WTC11 (cell line): ENCODE measurements around the gene COQ9. TPM values are rescaled to one million over a fixed set of nuclear protein-coding genes. Genes with fewer than 3 reads are reported as not detected.

Experiments used
- ATAC-seq: fragments of 200-7000 bp; cut with Tn5 transposase; 2 replicates; pipeline ENCODE4 v1.10.0; 2021; ENCODE audit warnings: mild to moderate bottlenecking, moderate library complexity
- CTCF ChIA-PET: fragments of 300-600 bp; sonication (Branson Sonifier 250); formaldehyde crosslinking; loops from one replicate; lab custom pipeline; 2021; ENCODE audit warnings: antibody characterized with exemption; lab: Charles Lee
- POLR2A ChIA-PET: fragments of 350-600 bp; sonication (Branson Sonifier 250); formaldehyde crosslinking; loops from one replicate; lab custom pipeline; 2021; ENCODE audit warnings: antibody characterized with exemption; lab: Charles Lee
- DNase-seq: peaks from one replicate; pipeline ENCODE4 v3.0.0; 2021; ENCODE audit warnings: low spot score
- H3K27ac Mint-ChIP-seq: 2 replicates; pipeline ENCODE4 v1.8.0; 2021; ENCODE audit warnings: mixed read lengths
- H3K27me3 Mint-ChIP-seq: 2 replicates; pipeline ENCODE4 v1.8.0; 2021; ENCODE audit warnings: low read depth, mild to moderate bottlenecking, moderate library complexity, mixed read lengths
- H3K36me3 Mint-ChIP-seq: 2 replicates; pipeline ENCODE4 v1.8.0; 2021; ENCODE audit warnings: mixed read lengths
- H3K4me1 Mint-ChIP-seq: 2 replicates; pipeline ENCODE4 v1.8.0; 2022; ENCODE audit warnings: mixed read lengths
- H3K4me3 Mint-ChIP-seq: 2 replicates; pipeline ENCODE4 v1.8.0; 2021; ENCODE audit warnings: mild to moderate bottlenecking, moderate library complexity, mixed read lengths
- H3K9me3 Mint-ChIP-seq: 2 replicates; pipeline ENCODE4 v1.8.0; 2021; ENCODE audit warnings: mixed read lengths
- ATF1 ChIP-seq: sonication (generic); formaldehyde crosslinking; IDR thresholded peaks from 2 replicates; pipeline ENCODE4 v1.8.1; 2023; ENCODE audit warnings: mild to moderate bottlenecking, moderate library complexity, missing genetic modification reagents
- CREM ChIP-seq: sonication (generic); formaldehyde crosslinking; IDR thresholded peaks from 2 replicates; pipeline ENCODE4 v1.8.1; 2022; ENCODE audit warnings: mild to moderate bottlenecking, missing genetic modification reagents, moderate library complexity
- ERG ChIP-seq: fragments of 250-450 bp; sonication (Bioruptor Pico); IDR thresholded peaks from 2 replicates; pipeline ENCODE4 v1.8.0; 2021; ENCODE audit warnings: mild to moderate bottlenecking
- FOXP1 ChIP-seq: sonication (generic); formaldehyde crosslinking; IDR thresholded peaks from 2 replicates; pipeline ENCODE4 v1.8.0; 2022; ENCODE audit warnings: missing genetic modification reagents, mild to moderate bottlenecking, moderate library complexity, borderline replicate concordance
- GRHL2 ChIP-seq: fragments of 250-450 bp; sonication (Bioruptor Pico); IDR thresholded peaks from 2 replicates; pipeline ENCODE4 v1.8.0; 2022; ENCODE audit warnings: mild to moderate bottlenecking, moderate library complexity; ENCODE audit not compliant: insufficient replicate concordance, severe bottlenecking
- HMGA2 ChIP-seq: fragments of 250-450 bp; sonication (Bioruptor Pico); IDR thresholded peaks from 2 replicates; pipeline ENCODE4 v1.4.0; 2021; ENCODE audit warnings: mild to moderate bottlenecking, moderate library complexity
- NFYB ChIP-seq: sonication (generic); formaldehyde crosslinking; conservative IDR thresholded peaks from 2 replicates; pipeline ENCODE4 v1.8.0; 2022; ENCODE audit warnings: low read depth, missing genetic modification reagents
- OVOL2 ChIP-seq: fragments of 250-450 bp; sonication (Bioruptor Pico); IDR thresholded peaks from 2 replicates; pipeline ENCODE4 v1.9.0; 2021; ENCODE audit warnings: mild to moderate bottlenecking, borderline replicate concordance
- RELA ChIP-seq: sonication (generic); formaldehyde crosslinking; IDR thresholded peaks from 2 replicates; pipeline ENCODE4 v1.8.1; 2022; ENCODE audit warnings: missing genetic modification reagents, mild to moderate bottlenecking, borderline replicate concordance
- SMAD4 ChIP-seq: sonication (generic); formaldehyde crosslinking; IDR thresholded peaks from 2 replicates; pipeline ENCODE4 v1.8.0; 2022; ENCODE audit warnings: mild to moderate bottlenecking, missing genetic modification reagents
- TEAD1 ChIP-seq: sonication (generic); formaldehyde crosslinking; IDR thresholded peaks from 2 replicates; pipeline ENCODE4 v1.8.0; 2022; ENCODE audit warnings: mild to moderate bottlenecking, missing genetic modification reagents
- TEAD4 ChIP-seq: sonication (generic); formaldehyde crosslinking; IDR thresholded peaks from 2 replicates; pipeline ENCODE4 v1.8.0; 2022; ENCODE audit warnings: mild to moderate bottlenecking, missing genetic modification reagents
- USF1 ChIP-seq: sonication (generic); formaldehyde crosslinking; IDR thresholded peaks from 2 replicates; pipeline ENCODE4 v1.8.0; 2022; ENCODE audit warnings: mild to moderate bottlenecking, missing genetic modification reagents
- ZNF138 ChIP-seq: sonication (generic); formaldehyde crosslinking; conservative IDR thresholded peaks from 2 replicates; pipeline ENCODE4 v1.8.1; 2022; ENCODE audit warnings: mild to moderate bottlenecking, moderate library complexity, missing genetic modification reagents
- ZNF219 ChIP-seq: sonication (generic); formaldehyde crosslinking; IDR thresholded peaks from 2 replicates; pipeline ENCODE4 v1.8.0; 2023; ENCODE audit warnings: missing genetic modification reagents, mild to moderate bottlenecking, borderline replicate concordance
- ZNF232 ChIP-seq: sonication (generic); formaldehyde crosslinking; IDR thresholded peaks from 2 replicates; pipeline ENCODE4 v1.8.0; 2022; ENCODE audit warnings: mild to moderate bottlenecking, missing genetic modification reagents
- ZNF317 ChIP-seq: sonication (generic); formaldehyde crosslinking; IDR thresholded peaks from 2 replicates; pipeline ENCODE4 v1.8.1; 2023; ENCODE audit warnings: low read depth, mild to moderate bottlenecking, moderate library complexity, missing genetic modification reagents, borderline replicate concordance
- total RNA-seq: library from RNA; stranded (reverse); gene quantifications from 3 replicates; pipeline ENCODE4 v1.2.3, GENCODE V29; 2021
- TF ChIP-seq, protein P1 (sequence below): sonication (generic); formaldehyde crosslinking; IDR thresholded peaks from 2 replicates; pipeline ENCODE4 v1.8.0; 2022; ENCODE audit warnings: mild to moderate bottlenecking, missing genetic modification reagents
- TF ChIP-seq, protein P2 (sequence below): sonication (generic); formaldehyde crosslinking; conservative IDR thresholded peaks from 2 replicates; pipeline ENCODE4 v1.8.1; 2023; ENCODE audit warnings: mild to moderate bottlenecking, low read depth, missing genetic modification reagents, moderate library complexity
- TF ChIP-seq, protein P3 (sequence below): sonication (generic); formaldehyde crosslinking; conservative IDR thresholded peaks from 2 replicates; pipeline ENCODE4 v1.8.1; 2022; ENCODE audit warnings: mild to moderate bottlenecking, missing genetic modification reagents

The COQ9 gene
- total RNA-seq, 1 experiment from 2014 or later = 39.2 TPM

- no peak for TF ChIP-seq TEAD4 (CRISPR knock-in tag)
Observed at GRCh38 chr16:57469046-57469445, 21.8 kb downstream of the COQ9 start (continued).

- peaks cover 34% of the 10 kb centered on the region for H3K4me1 Mint-ChIP-seq
- POLR2A ChIA-PET = interaction anchor here (0.5 to 1.1 kb wide), 2 partner anchors 23 to 37 kb away, joined by 3 read pairs; partner anchors contain the start of genes CIAPIN1 and COQ9
Observed at GRCh38 chr16:57469917-57470470, 22.7 kb downstream of the COQ9 start.

More at GRCh38 chr16:57469917-57470470, 22.7 kb downstream of the COQ9 start:
- DNase-seq (no peak), ATAC-seq (no peak)
- Mint-ChIP-seq H3K27ac (no peak overlapping the region), H3K4me3 (no peak overlapping the region), H3K9me3 (no peaks in the 10 kb centered on the region), H3K36me3 (peaks cover 58% of the 10 kb centered on the region), H3K27me3 (no peaks in the 10 kb centered on the region)
- CTCF ChIA-PET = interaction anchor here (8.2 kb wide), 1 partner anchor 48 kb away, joined by 80 read pairs; no protein-coding TSS in a partner anchor
- TF ChIP-seq ZNF138 (CRISPR knock-in tag) (no peak), USF1 (CRISPR knock-in tag) (no peak), ZNF232 (no peak), OVOL2 (CRISPR knock-in tag) (no peak), CREM (CRISPR knock-in tag) (no peak), SMAD4 (no peak), ERG (CRISPR knock-in tag) (no peak), FOXP1 (CRISPR knock-in tag) (no peak), ZNF219 (CRISPR knock-in tag) (no peak), RELA (CRISPR knock-in tag) (no peak), GRHL2 (CRISPR knock-in tag) (no peak), TEAD1 (CRISPR knock-in tag) (no peak), HMGA2 (no peak), NFYB (no peak), ATF1 (CRISPR knock-in tag) (no peak), ZNF317 (CRISPR knock-in tag) (no peak)
- TF ChIP-seq, protein P1, sequence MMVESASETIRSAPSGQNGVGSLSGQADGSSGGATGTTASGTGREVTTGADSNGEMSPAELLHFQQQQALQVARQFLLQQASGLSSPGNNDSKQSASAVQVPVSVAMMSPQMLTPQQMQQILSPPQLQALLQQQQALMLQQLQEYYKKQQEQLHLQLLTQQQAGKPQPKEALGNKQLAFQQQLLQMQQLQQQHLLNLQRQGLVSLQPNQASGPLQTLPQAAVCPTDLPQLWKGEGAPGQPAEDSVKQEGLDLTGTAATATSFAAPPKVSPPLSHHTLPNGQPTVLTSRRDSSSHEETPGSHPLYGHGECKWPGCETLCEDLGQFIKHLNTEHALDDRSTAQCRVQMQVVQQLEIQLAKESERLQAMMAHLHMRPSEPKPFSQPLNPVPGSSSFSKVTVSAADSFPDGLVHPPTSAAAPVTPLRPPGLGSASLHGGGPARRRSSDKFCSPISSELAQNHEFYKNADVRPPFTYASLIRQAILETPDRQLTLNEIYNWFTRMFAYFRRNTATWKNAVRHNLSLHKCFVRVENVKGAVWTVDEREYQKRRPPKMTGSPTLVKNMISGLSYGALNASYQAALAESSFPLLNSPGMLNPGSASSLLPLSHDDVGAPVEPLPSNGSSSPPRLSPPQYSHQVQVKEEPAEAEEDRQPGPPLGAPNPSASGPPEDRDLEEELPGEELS (CRISPR knock-in tag) = no peak
- TF ChIP-seq, protein P2, sequence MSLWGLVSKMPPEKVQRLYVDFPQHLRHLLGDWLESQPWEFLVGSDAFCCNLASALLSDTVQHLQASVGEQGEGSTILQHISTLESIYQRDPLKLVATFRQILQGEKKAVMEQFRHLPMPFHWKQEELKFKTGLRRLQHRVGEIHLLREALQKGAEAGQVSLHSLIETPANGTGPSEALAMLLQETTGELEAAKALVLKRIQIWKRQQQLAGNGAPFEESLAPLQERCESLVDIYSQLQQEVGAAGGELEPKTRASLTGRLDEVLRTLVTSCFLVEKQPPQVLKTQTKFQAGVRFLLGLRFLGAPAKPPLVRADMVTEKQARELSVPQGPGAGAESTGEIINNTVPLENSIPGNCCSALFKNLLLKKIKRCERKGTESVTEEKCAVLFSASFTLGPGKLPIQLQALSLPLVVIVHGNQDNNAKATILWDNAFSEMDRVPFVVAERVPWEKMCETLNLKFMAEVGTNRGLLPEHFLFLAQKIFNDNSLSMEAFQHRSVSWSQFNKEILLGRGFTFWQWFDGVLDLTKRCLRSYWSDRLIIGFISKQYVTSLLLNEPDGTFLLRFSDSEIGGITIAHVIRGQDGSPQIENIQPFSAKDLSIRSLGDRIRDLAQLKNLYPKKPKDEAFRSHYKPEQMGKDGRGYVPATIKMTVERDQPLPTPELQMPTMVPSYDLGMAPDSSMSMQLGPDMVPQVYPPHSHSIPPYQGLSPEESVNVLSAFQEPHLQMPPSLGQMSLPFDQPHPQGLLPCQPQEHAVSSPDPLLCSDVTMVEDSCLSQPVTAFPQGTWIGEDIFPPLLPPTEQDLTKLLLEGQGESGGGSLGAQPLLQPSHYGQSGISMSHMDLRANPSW (CRISPR knock-in tag) = no peak
- TF ChIP-seq, protein P3, sequence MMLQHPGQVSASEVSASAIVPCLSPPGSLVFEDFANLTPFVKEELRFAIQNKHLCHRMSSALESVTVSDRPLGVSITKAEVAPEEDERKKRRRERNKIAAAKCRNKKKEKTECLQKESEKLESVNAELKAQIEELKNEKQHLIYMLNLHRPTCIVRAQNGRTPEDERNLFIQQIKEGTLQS (CRISPR knock-in tag) = no peak
